ENCODE measurements around the gene RNF123.

DNA sequence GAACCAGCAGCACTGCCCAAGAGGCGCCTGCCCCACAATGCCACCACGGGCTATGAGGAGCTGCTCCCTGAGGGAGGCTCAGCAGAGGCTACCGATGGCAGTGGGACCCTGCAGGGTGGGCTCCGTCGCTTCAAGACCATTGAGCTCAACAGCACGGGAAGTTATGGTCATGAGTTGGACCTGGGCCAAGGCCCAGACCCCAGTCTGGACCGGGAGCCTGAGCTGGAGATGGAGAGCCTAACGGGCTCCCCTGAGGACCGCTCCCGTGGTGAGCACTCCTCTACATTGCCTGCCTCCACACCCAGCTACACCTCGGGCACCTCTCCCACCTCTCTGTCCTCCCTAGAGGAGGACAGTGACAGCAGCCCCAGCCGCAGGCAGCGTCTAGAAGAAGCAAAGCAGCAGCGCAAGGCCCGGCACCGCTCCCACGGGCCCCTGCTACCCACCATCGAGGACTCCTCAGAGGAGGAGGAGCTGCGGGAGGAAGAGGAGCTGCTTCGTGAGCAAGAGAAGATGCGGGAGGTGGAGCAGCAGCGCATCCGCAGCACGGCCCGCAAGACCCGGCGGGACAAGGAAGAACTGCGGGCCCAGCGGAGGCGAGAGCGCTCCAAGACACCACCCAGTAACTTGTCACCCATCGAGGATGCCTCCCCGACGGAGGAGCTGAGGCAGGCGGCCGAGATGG lies 37.0 kb upstream of the RNF123 start:
- TF ChIP-seq EZH2 (IDR thresholded peaks at IDR 0.05; ENCODE audit: insufficient read depth, poor library complexity, severe bottlenecking) = no peak
- TF ChIP-seq EZH2phosphoT487 (IDR thresholded peaks at IDR 0.05; ENCODE audit: insufficient read depth, low read depth) = no peak
